IMR-90 (cell line): ENCODE measurements around the gene SMIM5. TPM values are rescaled to one million over a fixed set of nuclear protein-coding genes. Genes with fewer than 3 reads are reported as not detected.
A peak's percentile ranks its signal among the peaks of the same experiment; 100 is the strongest.

Experiments used
- ATAC-seq: fragments of 200-7000 bp; cut with Tn5 transposase; 2 replicates; pipeline ENCODE4 v1.9.1; 2020; ENCODE audit warnings: low read depth, mild to moderate bottlenecking, moderate library complexity
- BruUV-seq: library from RNA; stranded (reverse); fragments of 400-500 nt; replicated peaks from 2 replicates; lab custom pipeline; 2021; lab: Mats Ljungman, UMichigan
- CTCF ChIA-PET: fragments of 300-600 bp; formaldehyde crosslinking; extraction: SDS; loops from one replicate; lab custom pipeline; 2021; ENCODE audit warnings: antibody characterized with exemption; lab: Yijun Ruan, JAX
- POLR2A ChIA-PET: fragments of 300-600 bp; sonication (Branson Sonifier 250); formaldehyde crosslinking; loops from one replicate; lab custom pipeline; 2022; ENCODE audit warnings: antibody characterized with exemption; ENCODE audit not compliant: unreplicated experiment; lab: Charles Lee
- DNase-seq: peaks from one replicate; pipeline ENCODE4 v3.0.0; 2013
- H2AFZ ChIP-seq: replicated peaks from 2 replicates; pipeline ENCODE3; 2013; ENCODE audit warnings: low read length, mild to moderate bottlenecking; ENCODE audit not compliant: poor library complexity
- H2AK5ac ChIP-seq: 2 replicates; pipeline ENCODE4 v1.6.1; 2013; ENCODE audit warnings: low read depth, low read length, inconsistent platforms
- H2AK9ac ChIP-seq: replicated peaks from 2 replicates; pipeline ENCODE3; 2013; ENCODE audit warnings: mild to moderate bottlenecking, low read depth, low read length, moderate library complexity; ENCODE audit not compliant: poor library complexity
- H2BK120ac ChIP-seq: 2 replicates; pipeline ENCODE4 v1.6.1; 2013; ENCODE audit warnings: low read depth, low read length, inconsistent platforms
- H2BK15ac ChIP-seq: 3 replicates; pipeline ENCODE4 v1.6.1; 2013; ENCODE audit warnings: low read depth, low read length, inconsistent platforms
- H2BK20ac ChIP-seq: 2 replicates; pipeline ENCODE4 v1.6.1; 2013; ENCODE audit warnings: low read depth, mild to moderate bottlenecking, inconsistent platforms, low read length, moderate library complexity
- H2BK5ac ChIP-seq: 2 replicates; pipeline ENCODE4 v1.6.1; 2013; ENCODE audit warnings: mild to moderate bottlenecking, low read depth, low read length, inconsistent platforms; ENCODE audit not compliant: poor library complexity, severe bottlenecking
- H3K14ac ChIP-seq: replicated peaks from 2 replicates; pipeline ENCODE4 v1.6.1; 2013; ENCODE audit warnings: low read depth, low read length, inconsistent platforms
- H3K18ac ChIP-seq: 2 replicates; pipeline ENCODE4 v1.6.1; 2013; ENCODE audit warnings: low read depth, low read length, control low read depth
- H3K23ac ChIP-seq: 2 replicates; pipeline ENCODE4 v1.6.1; 2013; ENCODE audit warnings: low read depth, low read length, inconsistent platforms
- H3K27ac ChIP-seq: 2 replicates; pipeline ENCODE4 v1.5.1; 2013; ENCODE audit warnings: mild to moderate bottlenecking, control low read depth, low read length; ENCODE audit not compliant: insufficient read depth
- H3K27me3 ChIP-seq: 2 replicates; pipeline ENCODE4 v1.6.1; 2013; ENCODE audit warnings: low read length; ENCODE audit not compliant: control insufficient read depth, insufficient read depth
- H3K36me3 ChIP-seq: 2 replicates; pipeline ENCODE4 v1.6.1; 2013; ENCODE audit warnings: low read length, mixed read lengths; ENCODE audit not compliant: control insufficient read depth, insufficient read depth
- H3K4ac ChIP-seq: 2 replicates; pipeline ENCODE4 v1.6.1; 2013; ENCODE audit warnings: low read depth, low read length, inconsistent platforms
- H3K4me1 ChIP-seq: 2 replicates; pipeline ENCODE4 v1.6.1; 2013; ENCODE audit warnings: low read length, mixed read lengths; ENCODE audit not compliant: control insufficient read depth, insufficient read depth
- H3K4me2 ChIP-seq: 2 replicates; pipeline ENCODE4 v1.6.1; 2013; ENCODE audit warnings: low read depth, mild to moderate bottlenecking, control low read depth, low read length, moderate library complexity
- H3K4me3 ChIP-seq: 2 replicates; pipeline ENCODE4 v1.5.1; 2013; ENCODE audit warnings: low read depth, mild to moderate bottlenecking, control low read depth, low read length, moderate library complexity; ENCODE audit not compliant: insufficient read depth
- H3K56ac ChIP-seq: 2 replicates; pipeline ENCODE4 v1.6.1; 2013; ENCODE audit warnings: low read length, inconsistent platforms; ENCODE audit not compliant: insufficient read depth; ENCODE audit errors: extremely low read depth
- H3K79me1 ChIP-seq, 2 experiments: 2 replicates each; pipeline ENCODE4 v1.6.1; 2013; ENCODE audit warnings: low read length in 2 of 2, inconsistent platforms in 1 of 2, low read depth in 1 of 2
- H3K9ac ChIP-seq: 2 replicates; pipeline ENCODE4 v1.6.1; 2013; ENCODE audit warnings: low read depth, low read length, control low read depth
- H3K9me1 ChIP-seq: 2 replicates; pipeline ENCODE4 v1.6.1; 2013; ENCODE audit warnings: low read length, inconsistent platforms; ENCODE audit not compliant: insufficient read depth
- H3K9me3 ChIP-seq: 2 replicates; pipeline ENCODE4 v1.6.1; 2013; ENCODE audit warnings: low read length; ENCODE audit not compliant: control insufficient read depth, insufficient read depth
- H4K20me1 ChIP-seq: 2 replicates; pipeline ENCODE4 v1.6.1; 2013; ENCODE audit warnings: low read length, inconsistent platforms; ENCODE audit not compliant: insufficient read depth
- H4K5ac ChIP-seq: 2 replicates; pipeline ENCODE4 v1.6.1; 2013; ENCODE audit warnings: mild to moderate bottlenecking, low read depth, low read length, control low read depth
- H4K8ac ChIP-seq, 2 experiments: 2 replicates each; pipeline ENCODE4 v1.6.1; 2013; ENCODE audit warnings: low read depth in 2 of 2, low read length in 2 of 2, control low read depth in 1 of 2, inconsistent platforms in 1 of 2
- H4K91ac ChIP-seq: 2 replicates; pipeline ENCODE4 v1.6.1; 2013; ENCODE audit warnings: low read depth, low read length, inconsistent platforms; ENCODE audit not compliant: insufficient read depth
- CEBPB ChIP-seq: IDR thresholded peaks from 2 replicates; pipeline ENCODE4 v1.6.1; 2012; ENCODE audit warnings: low read depth, low read length, improper control_type of control experiment
- CHD1 ChIP-seq: IDR thresholded peaks from 2 replicates; pipeline ENCODE4 v1.6.1; 2012; ENCODE audit warnings: low read depth, low read length, improper control_type of control experiment
- FOS ChIP-seq: fragments of 150-350 bp; IDR thresholded peaks from 2 replicates; pipeline ENCODE4 v1.6.1; 2016; ENCODE audit warnings: low read depth, low read length
- MAFK ChIP-seq: IDR thresholded peaks from 2 replicates; pipeline ENCODE4 v1.6.1; 2012; ENCODE audit warnings: low read depth, low read length, improper control_type of control experiment
- MAZ ChIP-seq: IDR thresholded peaks from 2 replicates; pipeline ENCODE4 v1.6.1; 2012; ENCODE audit warnings: low read depth, mild to moderate bottlenecking, low read length, improper control_type of control experiment, moderate library complexity, borderline replicate concordance
- NFE2L2 ChIP-seq: fragments of 150-350 bp; IDR thresholded peaks from 2 replicates; pipeline ENCODE4 v1.6.1; 2016; ENCODE audit warnings: low read depth, mild to moderate bottlenecking, low read length
- POLR2A ChIP-seq: IDR thresholded peaks from 2 replicates; pipeline ENCODE4 v1.6.1; 2012; ENCODE audit warnings: mild to moderate bottlenecking, low read depth, low read length
- RAD21 ChIP-seq: IDR thresholded peaks from 2 replicates; pipeline ENCODE4 v1.6.1; 2012; ENCODE audit warnings: low read length, improper control_type of control experiment
- RCOR1 ChIP-seq: IDR thresholded peaks from 2 replicates; pipeline ENCODE4 v1.6.1; 2012; ENCODE audit warnings: mild to moderate bottlenecking, low read length, improper control_type of control experiment; ENCODE audit not compliant: insufficient replicate concordance
- SMC3 ChIP-seq: fragments of 150-350 bp; IDR thresholded peaks from 2 replicates; pipeline ENCODE4 v1.6.1; 2016; ENCODE audit warnings: low read depth, mild to moderate bottlenecking, antibody characterized with exemption, low read length, moderate library complexity
- whole genome bisulfite sequencing, 2 experiments: methylation state at CpG; one replicate each; pipeline versions ENCODE4 v1.1.5 to v1.1.7; 2013; ENCODE audit warnings: missing lambda C conversion rate in 2 of 2; ENCODE audit not compliant: insufficient read length in 1 of 2; ENCODE audit errors: extremely low coverage in 2 of 2; 5-methylcytosine and 5-hydroxymethylcytosine counted together
- dilution Hi-C: fragments of 300-500 bp; cut with HindIII; formaldehyde crosslinking; loops from one replicate; pipeline ENCODE4 v1.14.3; 2018; ENCODE audit warnings: low sequenced_read_pairs; ENCODE audit not compliant: unreplicated experiment
- in situ Hi-C: fragments of 300-500 bp; cut with MboI; formaldehyde crosslinking; loops from 3 replicates; pipeline ENCODE4 v1.14.3; 2019; ENCODE audit warnings: low sequenced_read_pairs, inconsistent platforms, mixed read lengths
- intact Hi-C: fragments of 100-400 bp; cut with micrococcal nuclease; formaldehyde crosslinking; loops from 2 replicates; pipeline ENCODE4 v1.10.0; 2022
- polyA plus RNA-seq, 3 experiments: library from polyadenylated mRNA; depleted of rRNA; stranded (reverse); fragments of >200 nt; gene quantifications; 2 replicates each; pipeline ENCODE4 v1.2.3, GENCODE V29; 2012; ENCODE audit warnings: low replicate concordance in 1 of 3
- total RNA-seq: library from RNA; depleted of rRNA; stranded (reverse); fragments of >200 nt; gene quantifications from 2 replicates; pipeline ENCODE4 v1.2.3, GENCODE V29; 2012
- TF ChIP-seq, protein P1 (sequence below): conservative IDR thresholded peaks from 2 replicates; pipeline ENCODE4 v1.5.1; 2012; ENCODE audit warnings: mild to moderate bottlenecking, low read depth, low read length, improper control_type of control experiment
- TF ChIP-seq, protein P2 (sequence below): fragments of 150-350 bp; IDR thresholded peaks from 2 replicates; pipeline ENCODE4 v1.6.1; 2016; ENCODE audit warnings: low read depth, mild to moderate bottlenecking, low read length, moderate library complexity, borderline replicate concordance

The SMIM5 gene
- total and polyA plus RNA-seq, 2 of the 4 experiments (the other 2 are of a cell fraction): not detected

DNA sequence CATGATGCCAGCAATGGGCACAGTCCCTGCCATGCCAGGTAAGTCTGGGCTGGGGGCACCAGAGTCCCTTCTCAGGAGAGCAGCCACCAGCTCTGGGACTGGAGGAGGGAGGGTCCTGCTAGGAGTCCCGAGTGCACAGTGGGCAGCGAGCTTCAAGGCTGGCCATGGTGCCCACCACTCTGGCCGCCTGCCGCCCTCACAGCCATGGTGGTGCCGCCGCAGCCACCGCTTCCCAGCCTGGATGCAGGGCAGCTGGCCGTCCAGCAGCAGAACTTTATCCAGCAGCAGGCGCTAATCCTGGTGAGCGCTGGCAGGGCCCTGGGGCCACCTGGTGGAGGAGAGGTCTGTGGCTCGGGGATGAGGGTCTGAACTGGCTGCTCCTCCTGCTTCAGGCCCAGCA is 17.9 kb upstream of the SMIM5 start:
- dilution Hi-C loops: no loop called here
- no peak overlapping the region for H3K4me2 ChIP-seq
- no TSS peak for BruUV-seq

More for the DNA sequence above, 17.9 kb upstream of the SMIM5 start:
- Histone ChIP-seq H3K27me3 (peaks cover 18% of the 10 kb centered on the region; the same call in 1 of the 2 replicates), H4K5ac (no peak overlapping the region), H4K20me1 (no peaks in the 10 kb centered on the region), H2AK9ac (no peak overlapping the region), H3K18ac (no peak overlapping the region), H3K9me1 (no peaks in the 10 kb centered on the region), H2BK15ac (no peak overlapping the region), H3K14ac (no peak overlapping the region), H3K4ac (no peak overlapping the region), H2AK5ac (no peak overlapping the region), H2BK20ac (no peak overlapping the region), H3K9me3 (no peaks in the 10 kb centered on the region), H3K9ac (no peak overlapping the region), H4K8ac (no peak overlapping the region), H3K79me1 (no peaks in the 10 kb centered on the region), H3K27ac (no peak overlapping the region), H3K23ac (no peak overlapping the region), H2BK120ac (no peak overlapping the region), H3K4me3 (no peak overlapping the region), H3K56ac (no peak overlapping the region), H3K4me1 (no peaks in the 10 kb centered on the region), H3K36me3 (no peaks in the 10 kb centered on the region), H4K91ac (no peak overlapping the region), H2BK5ac (no peak overlapping the region), H2AFZ (peak overlapping the region; percentile 43)
- no peak for DNase-seq
- POLR2A ChIA-PET: no interaction called here
- intact Hi-C loops (no loop called here), in situ Hi-C loops (no loop called here)
- WGBS, 2 experiments: 80% methylated on average over 8 of the region's 11 CpGs; no CpG with 5 or more reads in 1 of the 2 experiments
- ATAC-seq: no peak
- CTCF ChIA-PET: interaction anchor here (1.1 kb wide), 1 partner anchor 14 kb away, joined by 3 read pairs; no protein-coding TSS in a partner anchor
- TF ChIP-seq NFE2L2 (no peak), RCOR1 (no peak), MAFK (no peak), MAZ (no peak), POLR2A (no peak), CHD1 (no peak), FOS (no peak), SMC3 (no peak), CEBPB (no peak), RAD21 (no peak)
- TF ChIP-seq, protein P1, sequence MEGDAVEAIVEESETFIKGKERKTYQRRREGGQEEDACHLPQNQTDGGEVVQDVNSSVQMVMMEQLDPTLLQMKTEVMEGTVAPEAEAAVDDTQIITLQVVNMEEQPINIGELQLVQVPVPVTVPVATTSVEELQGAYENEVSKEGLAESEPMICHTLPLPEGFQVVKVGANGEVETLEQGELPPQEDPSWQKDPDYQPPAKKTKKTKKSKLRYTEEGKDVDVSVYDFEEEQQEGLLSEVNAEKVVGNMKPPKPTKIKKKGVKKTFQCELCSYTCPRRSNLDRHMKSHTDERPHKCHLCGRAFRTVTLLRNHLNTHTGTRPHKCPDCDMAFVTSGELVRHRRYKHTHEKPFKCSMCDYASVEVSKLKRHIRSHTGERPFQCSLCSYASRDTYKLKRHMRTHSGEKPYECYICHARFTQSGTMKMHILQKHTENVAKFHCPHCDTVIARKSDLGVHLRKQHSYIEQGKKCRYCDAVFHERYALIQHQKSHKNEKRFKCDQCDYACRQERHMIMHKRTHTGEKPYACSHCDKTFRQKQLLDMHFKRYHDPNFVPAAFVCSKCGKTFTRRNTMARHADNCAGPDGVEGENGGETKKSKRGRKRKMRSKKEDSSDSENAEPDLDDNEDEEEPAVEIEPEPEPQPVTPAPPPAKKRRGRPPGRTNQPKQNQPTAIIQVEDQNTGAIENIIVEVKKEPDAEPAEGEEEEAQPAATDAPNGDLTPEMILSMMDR: no peak
- TF ChIP-seq, protein P2, sequence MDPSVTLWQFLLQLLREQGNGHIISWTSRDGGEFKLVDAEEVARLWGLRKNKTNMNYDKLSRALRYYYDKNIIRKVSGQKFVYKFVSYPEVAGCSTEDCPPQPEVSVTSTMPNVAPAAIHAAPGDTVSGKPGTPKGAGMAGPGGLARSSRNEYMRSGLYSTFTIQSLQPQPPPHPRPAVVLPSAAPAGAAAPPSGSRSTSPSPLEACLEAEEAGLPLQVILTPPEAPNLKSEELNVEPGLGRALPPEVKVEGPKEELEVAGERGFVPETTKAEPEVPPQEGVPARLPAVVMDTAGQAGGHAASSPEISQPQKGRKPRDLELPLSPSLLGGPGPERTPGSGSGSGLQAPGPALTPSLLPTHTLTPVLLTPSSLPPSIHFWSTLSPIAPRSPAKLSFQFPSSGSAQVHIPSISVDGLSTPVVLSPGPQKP: no peak
